ENCODE results near the gene ABTB2. TPM values are rescaled to one million over a fixed set of nuclear protein-coding genes. Genes with fewer than 3 reads are reported as not detected.

The ABTB2 gene
- total and polyA plus RNA-seq, 9 of the 15 experiments (the other 6 are each of a cell fraction or from before 2014, with no cell fraction given) = 0.03 to 0.18 (median 0.12) TPM; not detected in 2

DNA sequence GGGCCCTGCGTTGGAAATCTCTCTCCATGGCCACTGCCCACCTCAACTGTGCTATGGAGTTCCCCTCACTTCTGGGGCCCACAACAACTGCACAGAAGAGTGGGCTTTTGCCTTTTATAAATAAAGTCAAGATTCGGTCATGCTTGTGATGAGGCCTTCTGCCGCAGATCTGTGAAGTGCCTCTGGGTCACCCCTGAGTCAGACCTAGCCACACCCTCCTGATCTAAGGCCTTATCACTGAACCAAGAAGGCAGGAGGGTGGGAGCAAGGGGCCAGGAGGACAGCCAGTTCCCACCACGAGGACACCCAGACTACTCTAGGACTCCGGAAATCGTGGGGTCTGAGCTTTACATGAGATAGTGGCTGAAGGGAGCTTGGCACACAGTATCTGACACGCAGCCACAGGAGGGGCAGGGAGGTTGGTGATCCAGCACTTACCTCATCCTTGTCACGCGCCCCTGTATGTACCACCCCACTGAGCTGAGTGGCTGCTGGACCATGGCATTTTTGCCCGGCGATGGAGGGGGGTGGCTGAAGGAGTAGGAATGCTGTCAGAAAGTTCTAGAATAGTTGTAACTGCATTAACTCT, 115.7 kb downstream of the ABTB2 start (continued):
- TF ChIP-seq, protein P1, sequence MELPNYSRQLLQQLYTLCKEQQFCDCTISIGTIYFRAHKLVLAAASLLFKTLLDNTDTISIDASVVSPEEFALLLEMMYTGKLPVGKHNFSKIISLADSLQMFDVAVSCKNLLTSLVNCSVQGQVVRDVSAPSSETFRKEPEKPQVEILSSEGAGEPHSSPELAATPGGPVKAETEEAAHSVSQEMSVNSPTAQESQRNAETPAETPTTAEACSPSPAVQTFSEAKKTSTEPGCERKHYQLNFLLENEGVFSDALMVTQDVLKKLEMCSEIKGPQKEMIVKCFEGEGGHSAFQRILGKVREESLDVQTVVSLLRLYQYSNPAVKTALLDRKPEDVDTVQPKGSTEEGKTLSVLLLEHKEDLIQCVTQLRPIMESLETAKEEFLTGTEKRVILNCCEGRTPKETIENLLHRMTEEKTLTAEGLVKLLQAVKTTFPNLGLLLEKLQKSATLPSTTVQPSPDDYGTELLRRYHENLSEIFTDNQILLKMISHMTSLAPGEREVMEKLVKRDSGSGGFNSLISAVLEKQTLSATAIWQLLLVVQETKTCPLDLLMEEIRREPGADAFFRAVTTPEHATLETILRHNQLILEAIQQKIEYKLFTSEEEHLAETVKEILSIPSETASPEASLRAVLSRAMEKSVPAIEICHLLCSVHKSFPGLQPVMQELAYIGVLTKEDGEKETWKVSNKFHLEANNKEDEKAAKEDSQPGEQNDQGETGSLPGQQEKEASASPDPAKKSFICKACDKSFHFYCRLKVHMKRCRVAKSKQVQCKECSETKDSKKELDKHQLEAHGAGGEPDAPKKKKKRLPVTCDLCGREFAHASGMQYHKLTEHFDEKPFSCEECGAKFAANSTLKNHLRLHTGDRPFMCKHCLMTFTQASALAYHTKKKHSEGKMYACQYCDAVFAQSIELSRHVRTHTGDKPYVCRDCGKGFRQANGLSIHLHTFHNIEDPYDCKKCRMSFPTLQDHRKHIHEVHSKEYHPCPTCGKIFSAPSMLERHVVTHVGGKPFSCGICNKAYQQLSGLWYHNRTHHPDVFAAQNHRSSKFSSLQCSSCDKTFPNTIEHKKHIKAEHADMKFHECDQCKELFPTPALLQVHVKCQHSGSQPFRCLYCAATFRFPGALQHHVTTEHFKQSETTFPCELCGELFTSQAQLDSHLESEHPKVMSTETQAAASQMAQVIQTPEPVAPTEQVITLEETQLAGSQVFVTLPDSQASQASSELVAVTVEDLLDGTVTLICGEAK (IDR thresholded peaks at IDR 0.05) = peak; percentile 68
- TF ChIP-seq, protein P1 (CRISPR knock-in tag; IDR thresholded peaks at IDR 0.05) = no peak
- TF ChIP-seq ATF1 (CRISPR knock-in tag; IDR thresholded peaks at IDR 0.05) (no peak), ATF1 (tag; IDR thresholded peaks at IDR 0.05) (peak; percentile 19; the same call in 1 of the 2 replicates), ZKSCAN8 (CRISPR knock-in tag; IDR thresholded peaks at IDR 0.05) (no peak), ZNF282 (CRISPR knock-in tag; IDR thresholded peaks at IDR 0.05) (no peak), ZNF217 (CRISPR knock-in tag; IDR thresholded peaks at IDR 0.05) (no peak), CBFA2T2 (conservative IDR thresholded peaks at IDR 0.05) (peak; percentile 73), TEAD4 (IDR thresholded peaks at IDR 0.05; ENCODE audit: low read length) (peak; percentile 71), TEAD4 (CRISPR knock-in tag; IDR thresholded peaks at IDR 0.05; ENCODE audit: borderline replicate concordance) (no peak), EZH2 (IDR thresholded peaks at IDR 0.05; ENCODE audit: borderline replicate concordance, low read depth, low read length) (no peak), RAD21 (CRISPR knock-in tag; conservative IDR thresholded peaks at IDR 0.05 in 1 of 2, IDR thresholded peaks at IDR 0.05 in 1 of 2) (no peak), TGIF2 (CRISPR knock-in tag; IDR thresholded peaks at IDR 0.05) (no peak), CTBP1 (IDR thresholded peaks at IDR 0.05; ENCODE audit: borderline replicate concordance) (peak; percentile 54; the same call in 1 of the 2 replicates), ADNP (tag; IDR thresholded peaks at IDR 0.05) (no peak), OTX1 (CRISPR knock-in tag; IDR thresholded peaks at IDR 0.05) (no peak), NFIC (IDR thresholded peaks at IDR 0.05) (peak; percentile 48)
- TF ChIP-seq, protein P2, sequence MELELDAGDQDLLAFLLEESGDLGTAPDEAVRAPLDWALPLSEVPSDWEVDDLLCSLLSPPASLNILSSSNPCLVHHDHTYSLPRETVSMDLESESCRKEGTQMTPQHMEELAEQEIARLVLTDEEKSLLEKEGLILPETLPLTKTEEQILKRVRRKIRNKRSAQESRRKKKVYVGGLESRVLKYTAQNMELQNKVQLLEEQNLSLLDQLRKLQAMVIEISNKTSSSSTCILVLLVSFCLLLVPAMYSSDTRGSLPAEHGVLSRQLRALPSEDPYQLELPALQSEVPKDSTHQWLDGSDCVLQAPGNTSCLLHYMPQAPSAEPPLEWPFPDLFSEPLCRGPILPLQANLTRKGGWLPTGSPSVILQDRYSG (tag; conservative IDR thresholded peaks at IDR 0.05; ENCODE audit: low read depth) = no peak

Data from K562 (cell line).